AG08396 (cell line): Measurements from ENCODE around the gene OR6J1.
"Not testable (repeated sequence)": the region's sequence is repeated elsewhere in the genome, so short reads cannot be mapped to it uniquely, and the experiment has no call there.

Experiments
- DNase-seq: peaks from one replicate; pipeline ENCODE4 v3.0.0; 2012; ENCODE audit warnings: low spot score, mixed read lengths

The OR6J1 gene

DNA sequence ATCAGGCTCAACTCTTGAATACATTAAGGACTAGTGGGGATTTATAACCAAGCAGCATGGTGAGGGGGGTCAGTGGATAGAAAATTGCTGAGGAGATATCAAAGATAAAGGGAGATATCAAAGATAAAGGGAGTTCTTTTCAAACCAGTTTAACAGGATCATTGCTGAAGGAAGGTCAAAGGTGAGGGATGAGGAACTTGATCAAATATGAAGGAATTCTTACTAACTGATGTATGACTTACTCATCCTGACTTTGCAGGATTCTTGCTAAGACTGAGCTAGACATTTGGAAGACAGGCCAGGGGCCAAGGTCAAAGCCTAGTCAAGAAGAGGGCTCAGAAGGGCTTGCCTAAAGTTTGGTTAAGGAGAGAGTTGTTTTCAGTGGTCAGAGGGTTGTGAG lies 41.3 kb downstream of the OR6J1 start:
- DNase-seq: peak; percentile 36

- no peak for DNase-seq
These were observed 42.2 kb downstream of the OR6J1 start for GRCh38 chr14:22601996-22602395.

DNA sequence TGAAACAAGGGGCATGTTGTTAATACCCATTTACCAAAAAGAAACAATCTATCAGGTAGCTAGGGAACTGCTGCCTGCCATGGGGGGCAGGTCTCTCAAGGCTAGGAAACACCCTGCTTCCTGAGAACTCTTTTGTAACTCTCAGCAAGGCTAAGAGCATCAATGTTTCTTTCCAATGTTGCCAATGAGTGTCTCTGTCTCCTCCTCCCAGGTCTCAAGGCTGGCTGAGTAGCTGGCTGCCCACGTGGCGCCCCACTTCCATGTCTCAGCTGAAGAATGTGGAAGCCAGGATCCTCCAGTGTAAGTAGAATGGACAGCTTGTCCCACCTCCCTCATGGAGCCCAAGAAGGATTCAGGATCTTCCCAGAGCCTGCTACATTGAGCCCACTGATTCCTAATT lies 42.7 kb downstream of the OR6J1 start:
- no peak for DNase-seq

DNA sequence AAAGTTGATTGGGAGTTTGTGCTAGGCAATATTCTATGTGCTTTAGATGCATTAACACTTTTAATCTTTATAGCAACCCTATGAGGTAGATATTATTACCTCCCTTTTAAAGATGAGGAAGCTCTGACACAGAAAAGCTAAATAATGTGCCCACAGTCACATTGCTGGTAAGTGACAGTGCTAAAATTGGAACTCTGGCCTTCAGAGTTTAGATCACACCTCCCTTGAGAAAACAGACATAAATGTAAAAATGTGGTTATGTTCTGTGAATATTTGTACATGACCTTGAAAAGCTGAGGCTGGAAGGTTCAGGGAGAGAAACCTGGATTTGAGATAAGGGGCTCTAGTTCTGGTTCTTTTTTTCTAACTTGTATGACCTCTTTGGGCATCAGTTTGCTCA lies 44.1 kb downstream of the OR6J1 start:
- DNase-seq: no peak

DNA sequence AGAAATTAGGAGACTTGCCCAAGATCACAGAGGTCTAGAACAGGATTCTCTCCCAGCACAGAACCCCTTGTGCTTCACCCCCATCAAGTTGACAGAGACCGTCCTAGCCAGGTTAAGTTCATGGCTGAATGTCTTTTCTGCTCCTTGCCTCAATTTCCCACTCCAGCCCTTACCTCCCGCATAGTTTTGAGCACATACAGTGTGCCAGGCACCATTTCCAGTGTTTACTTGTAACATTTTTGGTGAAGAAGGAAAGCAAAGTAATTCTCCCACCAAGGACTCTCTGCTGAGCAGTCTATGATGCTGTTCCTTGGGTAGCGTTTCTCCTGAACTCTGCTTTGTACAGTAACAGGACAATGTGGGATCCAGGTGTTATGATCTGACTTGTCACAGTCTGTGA lies 44.8 kb downstream of the OR6J1 start:
- no peak for DNase-seq

DNA sequence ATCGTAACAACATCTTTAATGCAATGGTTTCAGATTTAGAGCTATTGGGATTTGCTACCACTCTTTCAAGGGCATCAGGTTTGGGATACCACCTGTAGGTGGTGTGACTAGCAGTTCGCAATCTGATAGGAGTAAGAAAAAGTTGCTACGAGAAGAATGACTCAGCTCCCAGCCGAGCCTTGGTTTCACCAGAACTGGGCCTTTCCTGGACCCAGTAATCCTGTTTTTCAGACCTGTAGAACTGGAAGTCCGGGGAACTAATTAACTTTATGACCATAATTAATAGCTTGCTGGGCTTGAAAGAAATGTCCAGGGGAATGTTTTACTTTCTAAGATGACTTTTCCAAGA lies 45.3 kb downstream of the OR6J1 start:
- DNase-seq: peak; percentile 72

DNA sequence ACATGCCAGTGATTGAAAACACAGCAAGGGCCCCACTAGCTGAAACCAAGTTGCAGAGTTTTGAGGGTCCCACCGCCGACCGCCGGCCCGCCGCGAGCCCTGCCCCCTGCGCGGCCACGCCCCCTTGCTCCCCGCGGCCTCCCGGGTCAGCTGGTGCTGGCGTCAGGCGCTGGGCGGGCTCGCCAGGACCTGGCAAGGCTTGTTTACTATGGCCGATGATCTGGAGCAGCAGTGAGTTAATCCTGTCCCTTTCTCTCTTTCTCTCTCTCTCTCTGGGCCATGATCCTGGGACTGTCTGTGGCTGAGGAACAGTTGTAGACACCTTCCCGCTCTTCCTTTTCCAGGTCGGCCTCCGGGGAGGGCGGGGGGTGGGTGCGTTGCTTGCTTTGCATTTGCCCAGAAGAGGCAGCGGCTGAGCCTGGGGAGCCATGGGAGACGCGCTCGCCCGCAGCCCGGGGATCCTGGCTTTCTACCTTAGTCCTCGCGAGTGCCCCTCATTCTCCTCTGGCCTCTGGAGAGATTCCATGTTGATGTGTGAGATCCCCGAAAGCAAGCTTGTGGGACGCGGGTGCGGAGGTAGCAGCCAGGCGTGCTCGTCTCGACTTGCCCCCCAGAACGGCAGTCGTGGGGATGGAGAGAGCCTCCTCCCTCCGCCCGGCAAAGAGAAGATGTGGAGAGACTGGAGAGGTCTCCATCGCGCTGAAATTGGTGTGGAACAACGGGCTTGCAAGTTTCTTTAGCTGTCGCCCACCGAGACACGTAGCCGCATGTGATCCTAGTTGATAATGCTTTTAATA lies 45.9 kb downstream of the OR6J1 start, which contains the start of gene ABHD4:
Gene ABHD4, plus strand, starts transcription at position 202 of the 797 bp plus-strand sequence. Its CDS starts 7 bp downstream, at position 209.
- peak; percentile 85 for DNase-seq

- no peak for DNase-seq
These were observed 46.4 kb downstream of the OR6J1 start for GRCh38 chr14:22597771-22598098.

DNA sequence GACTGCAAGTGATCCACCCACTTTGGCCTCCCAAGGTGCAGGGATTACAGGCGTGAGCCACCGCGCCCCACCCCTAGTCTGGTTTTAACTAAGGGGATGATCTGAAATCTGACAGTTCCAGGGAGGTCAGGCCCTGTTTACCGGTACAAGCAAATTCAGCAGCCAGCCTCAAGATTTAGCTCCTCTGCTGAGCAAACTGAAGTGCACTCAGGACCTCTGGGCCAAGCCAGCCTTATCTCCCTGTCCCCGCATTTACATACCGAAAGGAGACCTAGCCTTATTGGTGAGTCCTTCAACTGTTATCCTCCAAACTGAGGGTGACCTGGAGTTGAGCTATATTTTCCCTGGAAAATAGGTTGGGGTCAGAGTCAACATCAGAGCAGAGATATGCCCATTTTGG lies 46.9 kb downstream of the OR6J1 start:
- DNase-seq: no peak

DNA sequence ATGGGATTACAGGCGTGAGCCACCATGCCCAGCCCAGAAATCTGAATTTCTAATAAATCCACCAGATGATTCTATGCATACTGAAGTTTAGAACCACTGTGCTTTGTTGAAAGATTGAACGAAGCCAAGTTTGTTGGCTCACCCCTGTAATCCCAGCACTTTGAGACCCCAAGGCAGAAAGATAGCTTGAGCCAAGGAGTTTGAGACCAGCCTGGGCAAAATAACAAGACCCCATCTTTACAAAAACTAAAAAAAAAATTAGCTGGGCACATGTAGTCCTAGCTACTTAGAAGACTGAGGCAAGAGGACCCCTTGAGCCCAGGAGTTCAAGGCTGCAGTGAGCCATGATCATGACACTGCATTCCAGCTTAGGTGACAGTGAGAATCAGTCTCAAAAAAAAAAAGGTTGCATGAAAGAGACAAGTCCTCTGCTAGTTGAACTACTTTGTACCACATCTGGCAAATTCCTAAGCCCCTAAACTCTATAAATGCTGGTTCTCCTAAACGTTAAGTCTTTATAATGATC lies 47.7 kb downstream of the OR6J1 start:
- no peak for DNase-seq

GRCh38 chr14:22594156-22594716 lies 49.9 kb downstream of the OR6J1 start:
- DNase-seq: no peak

DNA sequence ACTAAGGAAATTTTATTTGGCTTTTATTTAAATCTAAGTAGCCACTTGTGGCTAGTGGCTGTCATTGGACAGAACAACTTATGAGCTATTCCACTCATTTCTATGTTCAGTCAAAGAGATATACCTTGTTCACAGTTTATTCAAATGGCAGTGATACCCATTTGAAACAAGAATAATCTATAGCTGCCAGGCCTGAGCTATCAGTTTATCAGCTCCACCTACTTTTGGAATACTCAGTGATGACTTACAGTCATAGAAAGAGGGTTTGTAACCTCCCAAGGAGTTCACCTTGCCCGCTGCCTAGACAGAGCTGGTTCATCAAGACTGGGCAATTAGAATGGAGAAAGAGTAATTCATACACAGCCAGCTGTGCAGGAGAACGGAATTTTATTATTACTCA lies 50.6 kb downstream of the OR6J1 start:
- no peak for DNase-seq

DNA sequence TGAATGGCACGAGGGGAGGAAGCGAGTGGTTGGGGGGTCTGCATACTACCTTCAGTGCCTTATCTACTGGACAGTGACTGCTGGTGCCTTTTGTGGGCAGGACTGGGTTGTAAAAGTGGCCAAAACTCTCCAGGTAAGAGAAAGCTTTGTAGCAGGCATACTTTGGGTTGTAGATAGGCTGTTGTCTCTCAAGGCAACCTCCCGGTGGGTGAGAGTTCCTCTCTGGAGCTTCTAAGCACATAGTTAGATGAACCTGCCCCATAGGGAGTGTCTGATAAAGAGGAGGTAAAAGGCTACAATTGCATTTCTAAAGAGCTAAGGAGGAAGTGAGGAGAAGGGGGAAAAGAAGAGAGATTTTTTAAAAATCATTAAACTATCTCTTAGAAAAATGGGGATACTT lies 51.0 kb downstream of the OR6J1 start:
- no peak for DNase-seq

- DNase-seq: peak; percentile 99
These were observed 54.9 kb downstream of the OR6J1 start, which contains the start of gene DAD1 for GRCh38 chr14:22589096-22589839. Gene DAD1, minus strand, starts transcription at chr14:22589224. Its CDS starts 67 bp downstream, at chr14:22589157.

GRCh38 chr14:22588526-22589095 lies 55.5 kb downstream of the OR6J1 start:
- no peak for DNase-seq

DNA sequence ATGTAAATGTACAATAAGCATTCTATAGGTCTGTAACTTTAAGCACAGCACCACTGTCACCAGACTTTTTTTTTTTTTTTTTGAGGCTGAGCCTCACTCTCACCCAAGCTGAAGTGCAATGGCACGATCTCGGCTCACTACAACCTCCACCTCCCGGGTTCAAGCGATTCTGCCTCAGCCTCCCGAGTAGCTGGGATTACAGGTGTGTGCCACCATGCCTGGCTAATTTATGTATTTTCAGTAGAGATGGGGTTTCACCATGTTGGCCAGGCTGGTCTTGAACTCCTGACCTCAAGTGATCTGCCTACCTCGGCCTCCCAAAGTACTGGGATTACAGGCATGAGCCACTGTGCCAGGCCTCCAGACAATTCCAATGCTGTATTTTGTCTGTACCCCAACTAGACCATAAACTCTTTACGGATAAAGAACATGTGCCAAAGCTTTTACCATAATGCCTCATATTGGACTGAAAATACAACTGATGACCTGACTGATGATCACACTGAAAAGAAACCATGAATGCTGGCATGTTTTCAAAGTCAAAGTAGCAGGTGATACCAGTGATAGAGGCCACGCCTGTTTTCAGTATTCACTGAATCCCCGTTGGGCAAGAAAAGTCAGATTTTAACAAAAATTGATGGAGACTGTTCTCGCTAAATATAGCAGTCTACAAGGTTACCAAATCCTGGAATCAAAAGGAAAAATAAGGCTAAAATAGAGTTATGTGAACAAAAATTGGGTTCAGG lies 56.3 kb downstream of the OR6J1 start:
- DNase-seq: not testable (repeated sequence)

DNA sequence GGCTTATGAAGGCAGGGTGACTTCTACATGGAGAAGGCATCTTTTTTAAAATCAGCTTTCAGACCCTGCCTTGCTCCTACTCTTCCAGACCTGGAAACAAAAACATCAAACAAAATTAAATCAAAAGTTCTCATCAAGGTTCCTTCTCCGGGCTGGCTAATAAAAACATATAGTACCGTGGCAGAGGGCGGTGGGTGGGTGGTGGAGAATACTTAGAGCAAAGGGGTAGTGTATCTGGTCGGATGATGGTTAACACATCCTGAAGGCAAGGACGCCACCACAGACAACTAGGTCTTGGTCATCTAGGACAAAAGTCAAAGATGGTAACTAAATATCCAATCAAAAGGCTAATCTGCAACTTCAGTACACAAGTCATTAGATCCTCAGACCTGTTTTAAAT lies 56.9 kb downstream of the OR6J1 start:
- no peak for DNase-seq

GRCh38 chr14:22583994-22584393 lies 60.2 kb downstream of the OR6J1 start:
- no peak for DNase-seq
